SK-N-MC (cell line): ENCODE measurements around the gene FLRT1.

Source experiments
- EZH2 ChIP-seq: fragments of 200-600 bp; sonication (generic); IDR thresholded peaks from one replicate; pipeline ENCODE4 v1.6.1; 2017; ENCODE audit warnings: antibody characterized with exemption
- FOXP2 ChIP-seq: optimal IDR thresholded peaks from 2 replicates; pipeline ENCODE3; 2011; ENCODE audit warnings: mild to moderate bottlenecking, moderate library complexity; ENCODE audit not compliant: insufficient read depth; ENCODE audit errors: extremely low read length, control extremely low read depth
- POLR2AphosphoS5 ChIP-seq: IDR thresholded peaks from 2 replicates; pipeline ENCODE4 v1.6.1; 2012; ENCODE audit warnings: mild to moderate bottlenecking, low read depth, low read length, borderline replicate concordance

- TF ChIP-seq POLR2AphosphoS5 = no peak
- no peak for TF ChIP-seq EZH2
- no peak for TF ChIP-seq FOXP2
Observed at GRCh38 chr11:64055077-64055476, 19.3 kb downstream of the FLRT1 start.
